Measurements from ENCODE around the gene DEPP1.

DNA sequence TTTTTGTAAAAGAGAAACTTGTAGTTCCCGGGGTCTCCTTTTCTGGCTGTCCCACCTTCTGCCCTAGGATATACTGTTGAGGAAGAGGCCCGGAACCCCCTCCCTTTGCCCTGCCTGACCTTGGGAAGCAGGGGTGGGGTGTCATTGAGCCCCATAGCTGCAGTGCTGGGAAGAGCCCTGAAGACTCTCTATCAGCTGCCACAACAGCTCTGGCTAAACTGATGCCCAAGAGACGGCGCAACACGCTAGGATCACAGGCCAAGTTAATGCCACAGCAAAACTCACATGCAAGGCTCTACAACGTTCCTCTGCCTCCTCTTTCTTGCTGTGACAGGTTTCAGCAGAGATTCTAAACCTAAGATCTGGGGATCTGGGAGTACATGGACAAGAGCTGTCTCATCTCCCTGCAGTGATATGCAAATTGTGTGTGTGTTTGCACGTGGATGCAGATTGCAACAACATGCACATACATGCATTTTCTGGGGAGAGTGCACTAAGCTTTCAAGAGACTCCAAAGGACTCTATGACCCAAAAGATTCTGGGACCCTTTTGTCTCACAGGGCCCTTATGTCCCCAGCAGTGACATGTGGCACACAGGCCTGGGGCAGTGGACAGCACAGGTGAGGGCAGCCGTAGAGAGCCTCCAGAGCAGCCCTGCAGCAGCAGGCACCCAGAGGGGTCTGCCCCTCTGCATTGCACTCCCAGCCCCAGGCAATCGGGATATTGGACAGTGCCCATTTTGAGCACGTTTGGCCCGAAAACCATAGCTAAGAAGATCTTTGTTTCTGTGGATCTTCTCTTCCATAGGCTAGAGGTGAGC is 16.5 kb downstream of the DEPP1 start:
- TF ChIP-seq CHD2 (IDR thresholded peaks at IDR 0.05; ENCODE audit: borderline replicate concordance, low read depth, low read length) (no peak), EGR1 (IDR thresholded peaks at IDR 0.05; ENCODE audit: borderline replicate concordance in 1 of 2, low read depth in 2 of 2, low read length in 2 of 2) (no peak), TARDBP (IDR thresholded peaks at IDR 0.05; ENCODE audit: borderline replicate concordance) (no peak), TCF7 (IDR thresholded peaks at IDR 0.05; ENCODE audit: borderline replicate concordance) (no peak), SIN3A (IDR thresholded peaks at IDR 0.05; ENCODE audit: low read depth, low read length) (no peak), SUZ12 (IDR thresholded peaks at IDR 0.05; ENCODE audit: unreplicated experiment) (no peak)
